Measurements from ENCODE around the gene ZC3H6. TPM values are rescaled to one million over a fixed set of nuclear protein-coding genes. Genes with fewer than 3 reads are reported as not detected.
"Not testable (repeated sequence)": the region's sequence is repeated elsewhere in the genome, so short reads cannot be mapped to it uniquely, and the experiment has no call there.

ZC3H6 gene
- total RNA-seq, 1 donor from 2014 or later = 7.3 TPM

- Mint-ChIP-seq H3K27me3 (no peaks in the 10 kb centered on the region), H3K9me3 (ENCODE audit: low read depth) (no peaks in the 10 kb centered on the region), H3K4me3 (ENCODE audit: low read depth) (peak overlapping the region; percentile 93), H3K27ac (peak overlapping the region; percentile 100), H3K36me3 (ENCODE audit: insufficient read depth) (no peaks in the 10 kb centered on the region), H3K4me1 (ENCODE audit: low read depth) (peaks cover 3% of the 10 kb centered on the region)
- TF ChIP-seq, protein P1, sequence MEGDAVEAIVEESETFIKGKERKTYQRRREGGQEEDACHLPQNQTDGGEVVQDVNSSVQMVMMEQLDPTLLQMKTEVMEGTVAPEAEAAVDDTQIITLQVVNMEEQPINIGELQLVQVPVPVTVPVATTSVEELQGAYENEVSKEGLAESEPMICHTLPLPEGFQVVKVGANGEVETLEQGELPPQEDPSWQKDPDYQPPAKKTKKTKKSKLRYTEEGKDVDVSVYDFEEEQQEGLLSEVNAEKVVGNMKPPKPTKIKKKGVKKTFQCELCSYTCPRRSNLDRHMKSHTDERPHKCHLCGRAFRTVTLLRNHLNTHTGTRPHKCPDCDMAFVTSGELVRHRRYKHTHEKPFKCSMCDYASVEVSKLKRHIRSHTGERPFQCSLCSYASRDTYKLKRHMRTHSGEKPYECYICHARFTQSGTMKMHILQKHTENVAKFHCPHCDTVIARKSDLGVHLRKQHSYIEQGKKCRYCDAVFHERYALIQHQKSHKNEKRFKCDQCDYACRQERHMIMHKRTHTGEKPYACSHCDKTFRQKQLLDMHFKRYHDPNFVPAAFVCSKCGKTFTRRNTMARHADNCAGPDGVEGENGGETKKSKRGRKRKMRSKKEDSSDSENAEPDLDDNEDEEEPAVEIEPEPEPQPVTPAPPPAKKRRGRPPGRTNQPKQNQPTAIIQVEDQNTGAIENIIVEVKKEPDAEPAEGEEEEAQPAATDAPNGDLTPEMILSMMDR (IDR thresholded peaks at IDR 0.05; ENCODE audit: unreplicated experiment) = no peak
- DNase-seq (ENCODE audit: low spot score, unreplicated experiment) = peak; percentile 76
These were observed 733 bp downstream of the ZC3H6 start for GRCh38 chr2:112275887-112276773.

DNA sequence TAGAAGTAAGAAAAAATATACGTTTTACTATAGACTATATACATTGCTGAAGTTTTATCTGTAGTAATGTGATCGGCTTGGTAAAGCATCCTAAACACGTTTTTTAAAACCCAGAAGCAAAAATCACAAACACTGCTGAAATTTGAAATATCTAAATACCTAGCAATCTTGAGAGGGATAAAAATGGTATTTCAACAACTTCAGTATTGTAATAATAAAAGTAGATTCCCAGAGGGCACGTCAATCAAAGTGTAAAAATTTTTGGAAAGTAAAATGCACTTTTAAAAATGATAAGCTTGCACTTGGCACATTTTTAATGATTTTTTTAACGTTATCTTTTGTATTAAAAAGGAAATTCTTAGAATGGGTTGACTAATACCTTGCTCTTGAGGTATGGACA is 1.6 kb downstream of the ZC3H6 start:
- peaks cover 3% of the 10 kb centered on the region for H3K4me1 Mint-ChIP-seq (ENCODE audit: low read depth)
- H3K4me3 Mint-ChIP-seq (ENCODE audit: low read depth) = peak overlapping the region; percentile 76

DNA sequence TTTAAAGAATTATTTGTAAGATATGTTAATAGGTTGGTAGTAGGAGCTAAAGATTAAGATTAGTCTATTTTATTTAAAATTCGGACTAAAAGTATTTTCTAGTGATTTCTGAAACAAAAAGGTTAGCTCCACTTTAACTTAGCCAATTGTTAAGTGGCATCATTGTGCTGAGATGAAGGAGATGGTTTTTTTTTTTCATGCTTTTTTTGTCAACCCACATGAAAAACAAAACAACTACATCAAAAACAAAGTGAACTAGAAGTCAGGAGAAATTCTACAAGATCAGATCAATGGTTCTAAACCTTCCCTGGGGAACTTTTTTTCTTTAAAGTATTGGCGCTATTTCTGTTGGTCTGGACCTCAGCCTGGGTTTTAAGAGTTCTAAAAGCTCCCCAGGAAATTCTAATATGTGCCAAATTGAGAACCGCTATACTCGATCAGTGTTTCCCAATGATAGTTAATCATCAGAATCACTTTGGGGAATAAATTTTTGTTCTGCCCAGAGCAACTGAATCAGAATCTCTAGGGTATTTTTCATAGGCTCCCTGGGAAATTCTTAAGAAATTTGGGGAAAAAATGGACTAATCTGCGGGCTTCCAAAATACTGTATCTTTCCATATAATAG is 2.3 kb downstream of the ZC3H6 start:
- Mint-ChIP-seq H3K27me3 (no peaks in the 10 kb centered on the region), H3K27ac (no peak overlapping the region), H3K36me3 (ENCODE audit: insufficient read depth) (no peaks in the 10 kb centered on the region), H3K4me3 (ENCODE audit: low read depth) (no peak overlapping the region), H3K9me3 (ENCODE audit: low read depth) (no peaks in the 10 kb centered on the region), H3K4me1 (ENCODE audit: low read depth) (peaks cover 3% of the 10 kb centered on the region)
- TF ChIP-seq, protein P1 (IDR thresholded peaks at IDR 0.05; ENCODE audit: unreplicated experiment) = no peak
- DNase-seq (ENCODE audit: low spot score, unreplicated experiment) = no peak

More for the DNA sequence above, 1.6 kb downstream of the ZC3H6 start:
- DNase-seq (ENCODE audit: low spot score, unreplicated experiment) = no peak
- no peaks in the 10 kb centered on the region for H3K9me3 Mint-ChIP-seq (ENCODE audit: low read depth)
- no peaks in the 10 kb centered on the region for H3K27me3 Mint-ChIP-seq
- TF ChIP-seq, protein P1 (IDR thresholded peaks at IDR 0.05; ENCODE audit: unreplicated experiment) = no peak
- H3K27ac Mint-ChIP-seq = no peak overlapping the region
- no peaks in the 10 kb centered on the region for H3K36me3 Mint-ChIP-seq (ENCODE audit: insufficient read depth)

DNA sequence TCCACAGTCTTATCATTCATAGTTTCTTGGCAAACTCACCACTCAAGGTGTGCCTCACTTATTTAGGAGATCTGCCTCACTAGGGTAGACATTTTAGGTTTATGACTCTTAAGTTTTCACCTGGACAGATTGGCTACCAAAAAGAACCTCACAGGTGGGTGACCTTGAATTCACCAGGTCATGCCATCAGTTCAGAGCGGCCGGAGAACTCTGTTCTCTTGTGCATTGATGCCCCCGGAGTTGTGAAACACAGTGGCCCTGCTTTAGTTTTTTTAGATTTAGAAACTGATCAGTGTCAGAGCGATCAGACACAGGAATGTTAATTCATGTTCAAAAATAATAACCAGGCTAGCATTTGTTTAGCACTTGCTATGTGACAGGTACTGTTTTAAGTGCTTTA is 6.7 kb downstream of the ZC3H6 start:
- H3K27me3 Mint-ChIP-seq; H3K27ac Mint-ChIP-seq; DNase-seq (ENCODE audit: low spot score, unreplicated experiment); H3K36me3 Mint-ChIP-seq (ENCODE audit: insufficient read depth); H3K9me3 Mint-ChIP-seq (ENCODE audit: low read depth); H3K4me1 Mint-ChIP-seq (ENCODE audit: low read depth); H3K4me3 Mint-ChIP-seq (ENCODE audit: low read depth): not testable (repeated sequence)

GRCh38 chr2:112283535-112283934 is 8.1 kb downstream of the ZC3H6 start:
- H3K36me3 Mint-ChIP-seq (ENCODE audit: insufficient read depth); H3K27ac Mint-ChIP-seq; H3K9me3 Mint-ChIP-seq (ENCODE audit: low read depth); DNase-seq (ENCODE audit: low spot score, unreplicated experiment); H3K27me3 Mint-ChIP-seq; H3K4me1 Mint-ChIP-seq (ENCODE audit: low read depth); H3K4me3 Mint-ChIP-seq (ENCODE audit: low read depth): not testable (repeated sequence)

GRCh38 chr2:112290088-112290487 is 14.7 kb downstream of the ZC3H6 start:
- DNase-seq (ENCODE audit: low spot score, unreplicated experiment) = no peak
- Mint-ChIP-seq H3K36me3 (ENCODE audit: insufficient read depth) (no peaks in the 10 kb centered on the region), H3K4me3 (ENCODE audit: low read depth) (no peak overlapping the region), H3K27ac (no peak overlapping the region), H3K4me1 (ENCODE audit: low read depth) (no peaks in the 10 kb centered on the region), H3K27me3 (no peaks in the 10 kb centered on the region), H3K9me3 (ENCODE audit: low read depth) (no peaks in the 10 kb centered on the region)
- TF ChIP-seq, protein P1 (IDR thresholded peaks at IDR 0.05; ENCODE audit: unreplicated experiment) = no peak

Measured in progenitor cell of endocrine pancreas (in vitro differentiated cells).